ENCODE results near the gene STK4. TPM values are rescaled to one million over a fixed set of nuclear protein-coding genes. Genes with fewer than 3 reads are reported as not detected.

STK4 gene
- total RNA-seq, 1 donor from 2014 or later, result 245 TPM

GRCh38 chr20:44988631-44989171 lies 22.4 kb downstream of the STK4 start:
- intact Hi-C loops (cut with micrococcal nuclease), result no loop called here
- TF ChIP-seq CTCF (IDR thresholded peaks at IDR 0.05), result no peak
- Mint-ChIP-seq H3K27ac (peak overlapping the region; percentile 63), H3K9me3 (no peaks in the 10 kb centered on the region), H3K27me3 (no peaks in the 10 kb centered on the region), H3K4me3 (no peak overlapping the region), H3K36me3 (ENCODE audit: low read depth) (peaks cover 82% of the 10 kb centered on the region), H3K4me1 (peaks cover 68% of the 10 kb centered on the region)
- ATAC-seq (ENCODE audit: low read depth) (no peak), DNase-seq (no peak)
- ChIA-PET POLR2A (no interaction called here), CTCF (no interaction called here)

GRCh38 chr20:44990425-44990824 lies 24.1 kb downstream of the STK4 start:
- Mint-ChIP-seq H3K36me3 (ENCODE audit: low read depth) (peaks cover 80% of the 10 kb centered on the region), H3K27me3 (no peaks in the 10 kb centered on the region), H3K27ac (peak overlapping the region; percentile 89), H3K4me1 (peaks cover 71% of the 10 kb centered on the region), H3K4me3 (peak overlapping the region; percentile 68), H3K9me3 (no peaks in the 10 kb centered on the region)
- peak; percentile 68 for ATAC-seq (ENCODE audit: low read depth)
- ChIA-PET CTCF (no interaction called here), POLR2A (interaction anchor here (0.7 to 1.9 kb wide), 3 partner anchors 19 to 30 kb away, joined by 3 to 9 read pairs (median 6); partner anchors contain the start of gene TOMM34)
- intact Hi-C loops (cut with micrococcal nuclease), result no loop called here
- no peak for TF ChIP-seq CTCF (IDR thresholded peaks at IDR 0.05)
- no peak for DNase-seq

DNA sequence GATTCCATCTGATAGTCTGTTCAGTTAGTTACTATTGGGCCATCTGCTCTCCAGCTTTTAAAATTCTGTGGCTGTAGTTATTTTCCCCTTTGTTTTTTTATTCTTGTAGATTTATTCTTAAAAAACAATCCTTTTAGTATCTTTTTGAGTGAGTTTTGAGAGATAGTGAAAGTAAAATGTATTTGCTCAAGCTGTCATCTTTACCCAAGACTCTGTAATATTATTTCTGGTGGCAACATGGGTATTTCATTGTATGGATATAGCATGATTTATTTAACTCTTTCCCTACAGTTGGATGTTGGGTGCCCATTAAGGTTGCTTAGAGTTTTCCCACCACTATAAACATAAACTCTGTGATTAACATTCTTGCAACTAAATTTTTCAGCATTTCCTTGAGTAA lies 24.6 kb downstream of the STK4 start:
- peaks cover 70% of the 10 kb centered on the region for H3K4me1 Mint-ChIP-seq
- DNase-seq (no peak), ATAC-seq (ENCODE audit: low read depth) (no peak)
- POLR2A ChIA-PET, result interaction anchor here (0.7 to 1.9 kb wide), 3 partner anchors 20 to 31 kb away, joined by 3 to 9 read pairs (median 6); partner anchors contain the start of gene TOMM34
- H3K4me3 Mint-ChIP-seq, result peak overlapping the region; percentile 68
- H3K27me3 Mint-ChIP-seq, result no peaks in the 10 kb centered on the region
- no peak for TF ChIP-seq CTCF (IDR thresholded peaks at IDR 0.05)
- H3K9me3 Mint-ChIP-seq, result no peaks in the 10 kb centered on the region
- CTCF ChIA-PET, result no interaction called here
- peaks cover 79% of the 10 kb centered on the region for H3K36me3 Mint-ChIP-seq (ENCODE audit: low read depth)
- peak overlapping the region; percentile 89 for H3K27ac Mint-ChIP-seq
- intact Hi-C loops (cut with micrococcal nuclease), result loop anchor here (1.0 kb wide), 1 partner anchor 12 kb away; no protein-coding TSS in a partner anchor

- no peak for TF ChIP-seq CTCF (IDR thresholded peaks at IDR 0.05)
Measured at GRCh38 chr20:44993343-44993742, 27.0 kb downstream of the STK4 start.

GRCh38 chr20:44997171-44997570 lies 30.9 kb downstream of the STK4 start:
- Mint-ChIP-seq H3K27ac (peak overlapping the region; percentile 87), H3K4me3 (peak overlapping the region; percentile 67), H3K4me1 (peaks cover 54% of the 10 kb centered on the region), H3K36me3 (ENCODE audit: low read depth) (peaks cover 81% of the 10 kb centered on the region), H3K27me3 (no peaks in the 10 kb centered on the region), H3K9me3 (no peaks in the 10 kb centered on the region)
- POLR2A ChIA-PET, result interaction anchor here (1.0 to 4.0 kb wide), 5 partner anchors 9 to 30 kb away, joined by 3 to 20 read pairs (median 5); no protein-coding TSS in a partner anchor
- intact Hi-C loops (cut with micrococcal nuclease), result loop anchor here (2.0 to 5.0 kb wide), 2 partner anchors 30 to 40 kb away; partner anchors contain the start of gene STK4
- DNase-seq, result no peak
- CTCF ChIA-PET, result interaction anchor here (0.6 to 1.3 kb wide), 3 partner anchors 15 to 115 kb away, joined by 3 read pairs; no protein-coding TSS in a partner anchor
- no peak for TF ChIP-seq CTCF (IDR thresholded peaks at IDR 0.05)
- ATAC-seq (ENCODE audit: low read depth), result peak; percentile 5

More at GRCh38 chr20:44993343-44993742, 27.0 kb downstream of the STK4 start:
- no peak for ATAC-seq (ENCODE audit: low read depth)
- Mint-ChIP-seq H3K9me3 (no peaks in the 10 kb centered on the region), H3K36me3 (ENCODE audit: low read depth) (peaks cover 79% of the 10 kb centered on the region), H3K4me1 (peaks cover 77% of the 10 kb centered on the region), H3K27me3 (no peaks in the 10 kb centered on the region), H3K27ac (peak overlapping the region; percentile 41), H3K4me3 (peak overlapping the region; percentile 49)
- intact Hi-C loops (cut with micrococcal nuclease), result no loop called here
- ChIA-PET CTCF (no interaction called here), POLR2A (interaction anchor here (1.1 to 1.3 kb wide), 2 partner anchors 15 to 26 kb away, joined by 4 to 5 read pairs; no protein-coding TSS in a partner anchor)
- DNase-seq, result no peak

Measured in activated B cell treated with CpG ODN at 0.5 μM for 24 hours (primary cell).